ENCODE measurements around the gene DTX3. TPM values are rescaled to one million over a fixed set of nuclear protein-coding genes. Genes with fewer than 3 reads are reported as not detected.
"Not testable (repeated sequence)": the region's sequence is repeated elsewhere in the genome, so short reads cannot be mapped to it uniquely, and the experiment has no call there.

Gene DTX3
- 16.8 and 22.9 TPM in 2 replicates for total RNA-seq (2014; rRNA removed; shearing (Covaris generic); ENCODE audit: low replicate concordance)

GRCh38 chr12:57604454-57604991, at the start of gene DTX3:
Gene DTX3, plus strand, starts transcription at chr12:57604824. Its CDS starts 1,694 bp downstream, at chr12:57606518.
- Histone ChIP-seq H3K27me3 (ENCODE audit: low read length) (no peaks in the 10 kb centered on the region), H3K4me1 (ENCODE audit: low read length) (peaks cover 13% of the 10 kb centered on the region), H3K4me3 (ENCODE audit: low read length) (peak within 1 kb of the TSS; percentile 81), H4K20me1 (ENCODE audit: insufficient read depth, low read depth, low read length) (no peaks in the 10 kb centered on the region), H3K79me2 (ENCODE audit: low read length) (no peaks in the 10 kb centered on the region), H3K4me2 (ENCODE audit: low read depth, low read length, poor library complexity, severe bottlenecking) (peak within 1 kb of the TSS; percentile 85), H2AFZ (ENCODE audit: low read length) (no peak within 1 kb of the TSS), H3K36me3 (ENCODE audit: insufficient read depth, low read length) (no peaks in the 10 kb centered on the region), H3K9ac (ENCODE audit: low read length) (peak within 1 kb of the TSS; percentile 85), H3K27ac (ENCODE audit: low read length) (peak within 1 kb of the TSS; percentile 61), H3K9me2 (replicated peaks; ENCODE audit: insufficient read depth, low read length) (no peaks in the 10 kb centered on the region), H3K9me3 (ENCODE audit: low read length) (no peaks in the 10 kb centered on the region)
- DNase-seq, result peak; percentile 67

- Histone ChIP-seq H3K27ac (ENCODE audit: low read length) (peak overlapping the region; percentile 96), H3K27me3 (ENCODE audit: low read length) (no peaks in the 10 kb centered on the region), H3K4me3 (ENCODE audit: low read length) (no peak overlapping the region), H2AFZ (ENCODE audit: low read length) (no peak overlapping the region), H3K4me1 (ENCODE audit: low read length) (peaks cover 47% of the 10 kb centered on the region), H3K79me2 (ENCODE audit: low read length) (peaks cover 86% of the 10 kb centered on the region), H3K4me2 (ENCODE audit: low read depth, low read length, poor library complexity, severe bottlenecking) (peak overlapping the region; percentile 97), H3K9me3 (ENCODE audit: low read length) (no peaks in the 10 kb centered on the region), H3K36me3 (ENCODE audit: insufficient read depth, low read length) (peaks cover 13% of the 10 kb centered on the region), H3K9ac (ENCODE audit: low read length) (no peak overlapping the region), H4K20me1 (ENCODE audit: insufficient read depth, low read depth, low read length) (no peaks in the 10 kb centered on the region), H3K9me2 (replicated peaks; ENCODE audit: insufficient read depth, low read length) (no peaks in the 10 kb centered on the region)
- DNase-seq, result no peak
Observed at GRCh38 chr12:57554897-57555296, 49.7 kb upstream of the DTX3 start.

- Histone ChIP-seq H3K27me3 (ENCODE audit: low read length) (no peaks in the 10 kb centered on the region), H3K9ac (ENCODE audit: low read length) (no peak overlapping the region), H3K4me3 (ENCODE audit: low read length) (no peak overlapping the region), H3K9me2 (replicated peaks; ENCODE audit: insufficient read depth, low read length) (no peaks in the 10 kb centered on the region), H2AFZ (ENCODE audit: low read length) (no peak overlapping the region), H3K9me3 (ENCODE audit: low read length) (no peaks in the 10 kb centered on the region), H3K36me3 (ENCODE audit: insufficient read depth, low read length) (peaks cover 18% of the 10 kb centered on the region), H3K27ac (ENCODE audit: low read length) (no peak overlapping the region), H3K4me2 (ENCODE audit: low read depth, low read length, poor library complexity, severe bottlenecking) (no peak overlapping the region), H3K4me1 (ENCODE audit: low read length) (peaks cover 23% of the 10 kb centered on the region), H4K20me1 (ENCODE audit: insufficient read depth, low read depth, low read length) (no peaks in the 10 kb centered on the region), H3K79me2 (ENCODE audit: low read length) (peaks cover 71% of the 10 kb centered on the region)
- DNase-seq, result no peak
Observed at GRCh38 chr12:57558864-57559263, 45.8 kb upstream of the DTX3 start.

GRCh38 chr12:57560516-57560915, 44.1 kb upstream of the DTX3 start:
- H3K4me2 ChIP-seq (ENCODE audit: low read depth, low read length, poor library complexity, severe bottlenecking), result no peak overlapping the region

GRCh38 chr12:57561117-57561516, 43.5 kb upstream of the DTX3 start:
- peaks cover 54% of the 10 kb centered on the region for H3K79me2 ChIP-seq (ENCODE audit: low read length)
- not testable (repeated sequence) for DNase-seq; H3K9me2 ChIP-seq (replicated peaks; ENCODE audit: insufficient read depth, low read length); H3K27me3 ChIP-seq (ENCODE audit: low read length); H3K9me3 ChIP-seq (ENCODE audit: low read length); H3K4me3 ChIP-seq (ENCODE audit: low read length); H3K9ac ChIP-seq (ENCODE audit: low read length); H2AFZ ChIP-seq (ENCODE audit: low read length); H3K27ac ChIP-seq (ENCODE audit: low read length); H4K20me1 ChIP-seq (ENCODE audit: insufficient read depth, low read depth, low read length); H3K4me2 ChIP-seq (ENCODE audit: low read depth, low read length, poor library complexity, severe bottlenecking)
- H3K4me1 ChIP-seq (ENCODE audit: low read length), result peaks cover 10% of the 10 kb centered on the region
- peaks cover 22% of the 10 kb centered on the region; the same call in 1 of the 2 replicates for H3K36me3 ChIP-seq (ENCODE audit: insufficient read depth, low read length)

More at GRCh38 chr12:57560516-57560915, 44.1 kb upstream of the DTX3 start:
- Histone ChIP-seq H3K4me3 (ENCODE audit: low read length) (no peak overlapping the region), H3K27me3 (ENCODE audit: low read length) (no peaks in the 10 kb centered on the region), H3K4me1 (ENCODE audit: low read length) (peaks cover 10% of the 10 kb centered on the region), H4K20me1 (ENCODE audit: insufficient read depth, low read depth, low read length) (no peaks in the 10 kb centered on the region), H3K9me3 (ENCODE audit: low read length) (no peaks in the 10 kb centered on the region), H3K36me3 (ENCODE audit: insufficient read depth, low read length) (peaks cover 22% of the 10 kb centered on the region; the same call in 1 of the 2 replicates), H2AFZ (ENCODE audit: low read length) (no peak overlapping the region), H3K9ac (ENCODE audit: low read length) (no peak overlapping the region), H3K27ac (ENCODE audit: low read length) (no peak overlapping the region), H3K79me2 (ENCODE audit: low read length) (peaks cover 56% of the 10 kb centered on the region), H3K9me2 (replicated peaks; ENCODE audit: insufficient read depth, low read length) (no peaks in the 10 kb centered on the region)
- no peak for DNase-seq

- Histone ChIP-seq H3K9ac (ENCODE audit: low read length) (no peak overlapping the region), H4K20me1 (ENCODE audit: insufficient read depth, low read depth, low read length) (no peaks in the 10 kb centered on the region), H3K27me3 (ENCODE audit: low read length) (no peaks in the 10 kb centered on the region), H3K4me2 (ENCODE audit: low read depth, low read length, poor library complexity, severe bottlenecking) (no peak overlapping the region), H3K27ac (ENCODE audit: low read length) (no peak overlapping the region), H3K36me3 (ENCODE audit: insufficient read depth, low read length) (peaks cover 15% of the 10 kb centered on the region; the same call in 1 of the 2 replicates), H3K79me2 (ENCODE audit: low read length) (peaks cover 38% of the 10 kb centered on the region), H3K9me3 (ENCODE audit: low read length) (no peaks in the 10 kb centered on the region), H3K4me1 (ENCODE audit: low read length) (peaks cover 10% of the 10 kb centered on the region), H3K4me3 (ENCODE audit: low read length) (no peak overlapping the region), H2AFZ (ENCODE audit: low read length) (no peak overlapping the region), H3K9me2 (replicated peaks; ENCODE audit: insufficient read depth, low read length) (no peaks in the 10 kb centered on the region)
- no peak for DNase-seq
Observed at GRCh38 chr12:57563358-57563757, 41.3 kb upstream of the DTX3 start.

- Histone ChIP-seq H3K27ac (ENCODE audit: low read length) (no peak overlapping the region), H3K4me2 (ENCODE audit: low read depth, low read length, poor library complexity, severe bottlenecking) (no peak overlapping the region), H3K4me1 (ENCODE audit: low read length) (peaks cover 10% of the 10 kb centered on the region), H2AFZ (ENCODE audit: low read length) (no peak overlapping the region), H3K4me3 (ENCODE audit: low read length) (no peak overlapping the region), H3K9me2 (replicated peaks; ENCODE audit: insufficient read depth, low read length) (no peaks in the 10 kb centered on the region), H3K36me3 (ENCODE audit: insufficient read depth, low read length) (peaks cover 22% of the 10 kb centered on the region), H3K9me3 (ENCODE audit: low read length) (no peaks in the 10 kb centered on the region), H4K20me1 (ENCODE audit: insufficient read depth, low read depth, low read length) (no peaks in the 10 kb centered on the region), H3K9ac (ENCODE audit: low read length) (no peak overlapping the region), H3K79me2 (ENCODE audit: low read length) (peaks cover 29% of the 10 kb centered on the region), H3K27me3 (ENCODE audit: low read length) (no peaks in the 10 kb centered on the region)
- DNase-seq, result no peak
Observed at GRCh38 chr12:57564178-57564740, 40.4 kb upstream of the DTX3 start.

GRCh38 chr12:57568838-57569237, 35.8 kb upstream of the DTX3 start:
- Histone ChIP-seq H3K9me2 (replicated peaks; ENCODE audit: insufficient read depth, low read length) (no peaks in the 10 kb centered on the region), H3K79me2 (ENCODE audit: low read length) (no peaks in the 10 kb centered on the region), H3K4me3 (ENCODE audit: low read length) (no peak overlapping the region), H2AFZ (ENCODE audit: low read length) (no peak overlapping the region), H3K4me2 (ENCODE audit: low read depth, low read length, poor library complexity, severe bottlenecking) (no peak overlapping the region), H3K9me3 (ENCODE audit: low read length) (no peaks in the 10 kb centered on the region), H3K4me1 (ENCODE audit: low read length) (no peaks in the 10 kb centered on the region), H3K27ac (ENCODE audit: low read length) (no peak overlapping the region), H3K27me3 (ENCODE audit: low read length) (no peaks in the 10 kb centered on the region), H3K36me3 (ENCODE audit: insufficient read depth, low read length) (peaks cover 42% of the 10 kb centered on the region), H3K9ac (ENCODE audit: low read length) (no peak overlapping the region), H4K20me1 (ENCODE audit: insufficient read depth, low read depth, low read length) (no peaks in the 10 kb centered on the region)
- no peak for DNase-seq
